WI38 (cell line): ENCODE measurements around the gene IFITM2.
"Not testable (repeated sequence)": the region's sequence is repeated elsewhere in the genome, so short reads cannot be mapped to it uniquely, and the experiment has no call there.

Source experiments
- H3K4me3 ChIP-seq: 2 replicates; pipeline ENCODE4 v1.5.1; 2011; ENCODE audit warnings: low read depth, mild to moderate bottlenecking, control low read depth, low read length
- CTCF ChIP-seq: IDR thresholded peaks from 2 replicates; pipeline ENCODE4 v1.5.1; 2012; ENCODE audit warnings: low read depth, mild to moderate bottlenecking, control low read depth, low read length

IFITM2 gene

GRCh38 chr11:326842-327580 lies 19.4 kb downstream of the IFITM2 start:
- no peak overlapping the region for H3K4me3 ChIP-seq

GRCh38 chr11:327581-327923 lies 19.9 kb downstream of the IFITM2 start:
- H3K4me3 ChIP-seq: no peak overlapping the region
- TF ChIP-seq CTCF: no peak

More at GRCh38 chr11:326842-327580, 19.4 kb downstream of the IFITM2 start:
- TF ChIP-seq CTCF: no peak

- TF ChIP-seq CTCF: no peak
- H3K4me3 ChIP-seq: no peak overlapping the region
These were observed 20.4 kb downstream of the IFITM2 start for GRCh38 chr11:328012-328411.

GRCh38 chr11:328516-329100 lies 21.0 kb downstream of the IFITM2 start:
- not testable (repeated sequence) for H3K4me3 ChIP-seq

GRCh38 chr11:329886-330253 lies 22.3 kb downstream of the IFITM2 start:
- H3K4me3 ChIP-seq: no peak overlapping the region

GRCh38 chr11:330307-330693 lies 22.7 kb downstream of the IFITM2 start:
- no peak for TF ChIP-seq CTCF
- no peak overlapping the region for H3K4me3 ChIP-seq

More at GRCh38 chr11:329886-330253, 22.3 kb downstream of the IFITM2 start:
- no peak for TF ChIP-seq CTCF

GRCh38 chr11:330694-331357 lies 23.2 kb downstream of the IFITM2 start:
- no peak for TF ChIP-seq CTCF
- H3K4me3 ChIP-seq: no peak overlapping the region
